ENCODE measurements around the gene RPL18.

DNA sequence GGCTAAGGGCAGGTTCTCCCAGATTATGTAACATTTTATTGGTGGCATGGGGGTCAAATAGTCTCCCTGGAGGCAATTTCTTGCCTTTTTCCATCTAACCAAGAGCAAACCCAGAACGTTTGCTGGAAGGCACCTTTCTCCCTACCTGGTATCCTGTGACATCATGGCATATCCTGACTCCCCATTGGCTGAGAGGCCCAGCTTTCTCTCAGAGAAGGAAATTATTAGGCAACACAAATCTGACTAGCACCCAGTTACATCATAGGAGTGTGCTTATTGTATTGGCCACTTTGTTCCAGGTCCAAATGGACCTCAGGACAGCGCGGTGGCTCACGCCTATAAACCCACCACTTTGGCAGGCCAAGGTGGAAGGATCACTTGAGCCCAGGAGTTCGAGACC lies 40.8 kb upstream of the RPL18 start:
- no peak for TF ChIP-seq POLR2A (IDR thresholded peaks at IDR 0.05)
- TF ChIP-seq, protein P1, sequence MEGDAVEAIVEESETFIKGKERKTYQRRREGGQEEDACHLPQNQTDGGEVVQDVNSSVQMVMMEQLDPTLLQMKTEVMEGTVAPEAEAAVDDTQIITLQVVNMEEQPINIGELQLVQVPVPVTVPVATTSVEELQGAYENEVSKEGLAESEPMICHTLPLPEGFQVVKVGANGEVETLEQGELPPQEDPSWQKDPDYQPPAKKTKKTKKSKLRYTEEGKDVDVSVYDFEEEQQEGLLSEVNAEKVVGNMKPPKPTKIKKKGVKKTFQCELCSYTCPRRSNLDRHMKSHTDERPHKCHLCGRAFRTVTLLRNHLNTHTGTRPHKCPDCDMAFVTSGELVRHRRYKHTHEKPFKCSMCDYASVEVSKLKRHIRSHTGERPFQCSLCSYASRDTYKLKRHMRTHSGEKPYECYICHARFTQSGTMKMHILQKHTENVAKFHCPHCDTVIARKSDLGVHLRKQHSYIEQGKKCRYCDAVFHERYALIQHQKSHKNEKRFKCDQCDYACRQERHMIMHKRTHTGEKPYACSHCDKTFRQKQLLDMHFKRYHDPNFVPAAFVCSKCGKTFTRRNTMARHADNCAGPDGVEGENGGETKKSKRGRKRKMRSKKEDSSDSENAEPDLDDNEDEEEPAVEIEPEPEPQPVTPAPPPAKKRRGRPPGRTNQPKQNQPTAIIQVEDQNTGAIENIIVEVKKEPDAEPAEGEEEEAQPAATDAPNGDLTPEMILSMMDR (IDR thresholded peaks at IDR 0.05): no peak

Measured in transverse colon (tissue), 3 donors.